GM19099 (cell line): ENCODE measurements around the gene LIMS2.

Experiments used
- POLR2A ChIP-seq: IDR thresholded peaks from 3 replicates; pipeline ENCODE4 v1.6.1; 2011; ENCODE audit warnings: low read depth; ENCODE audit not compliant: insufficient read length; ENCODE audit errors: extremely low read depth

The LIMS2 gene, protein sequence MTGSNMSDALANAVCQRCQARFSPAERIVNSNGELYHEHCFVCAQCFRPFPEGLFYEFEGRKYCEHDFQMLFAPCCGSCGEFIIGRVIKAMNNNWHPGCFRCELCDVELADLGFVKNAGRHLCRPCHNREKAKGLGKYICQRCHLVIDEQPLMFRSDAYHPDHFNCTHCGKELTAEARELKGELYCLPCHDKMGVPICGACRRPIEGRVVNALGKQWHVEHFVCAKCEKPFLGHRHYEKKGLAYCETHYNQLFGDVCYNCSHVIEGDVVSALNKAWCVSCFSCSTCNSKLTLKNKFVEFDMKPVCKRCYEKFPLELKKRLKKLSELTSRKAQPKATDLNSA

DNA sequence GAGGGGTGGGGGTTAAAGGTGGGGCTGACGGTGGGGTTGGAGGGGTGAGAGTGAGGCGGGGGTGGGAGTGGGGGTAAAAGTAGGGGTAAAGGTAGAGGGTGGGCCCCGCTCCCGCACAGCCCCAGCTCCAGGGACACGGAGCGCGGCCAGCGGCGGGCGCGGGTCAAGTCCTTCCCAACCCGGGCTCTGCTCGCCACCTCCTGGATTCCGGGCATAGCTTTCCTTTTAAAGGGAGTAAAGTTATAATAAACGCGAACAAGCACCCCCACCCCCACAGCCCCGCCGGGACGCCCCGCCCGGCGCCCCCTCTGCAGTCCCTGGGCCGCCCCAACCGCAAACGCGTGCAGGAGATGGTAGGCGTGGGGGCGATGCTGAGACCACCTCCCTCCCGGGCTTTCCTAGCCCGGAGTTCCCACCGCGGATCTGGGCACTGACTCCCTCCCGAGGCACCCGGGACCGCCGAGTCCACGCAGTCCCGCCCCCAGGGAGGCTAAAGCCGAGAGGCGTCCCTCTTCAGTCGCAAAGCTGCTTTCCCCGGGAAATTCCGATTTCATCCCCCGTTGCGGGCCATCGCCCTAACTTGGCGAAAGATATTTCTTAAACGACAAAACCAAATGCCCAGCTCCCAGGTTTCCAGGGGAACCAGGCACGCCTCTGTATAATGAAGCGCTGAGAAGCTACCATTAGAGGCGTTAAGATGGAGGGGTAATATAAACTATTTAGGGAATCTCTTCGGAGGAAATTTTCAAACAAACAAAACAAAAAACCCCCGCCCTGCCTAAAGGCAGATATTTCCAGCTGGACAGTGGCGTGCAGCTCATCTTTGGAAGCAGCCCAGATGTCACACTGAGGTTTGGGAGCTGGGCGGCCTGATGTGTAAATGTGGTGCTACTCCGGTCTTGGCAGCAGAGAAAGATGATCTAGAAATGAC, at the start of gene LIMS2:
Gene LIMS2 (minus strand): TSS at position 200 of the 931 bp plus-strand sequence. CDS start 506 bp downstream, outside the sequence.
- TF ChIP-seq POLR2A: no peak

DNA sequence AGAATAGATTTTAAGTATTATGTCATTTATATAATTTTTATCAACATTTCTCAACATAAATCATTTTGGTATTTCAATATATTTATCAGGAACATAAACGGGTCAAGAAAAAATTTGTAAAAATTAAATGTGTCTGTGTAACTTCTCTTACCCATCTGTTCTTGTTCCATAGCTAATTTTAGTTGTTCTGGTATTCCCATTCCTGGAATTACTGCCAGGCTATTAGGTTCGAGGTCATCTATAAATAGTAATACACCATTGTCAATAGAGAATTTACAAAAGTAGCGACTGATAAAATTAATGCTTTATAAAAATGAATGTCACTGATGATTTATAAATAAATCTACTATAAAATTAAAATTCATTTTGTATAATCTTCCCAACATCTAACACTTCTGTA, 47.5 kb upstream of the LIMS2 start:
- no peak for TF ChIP-seq POLR2A

DNA sequence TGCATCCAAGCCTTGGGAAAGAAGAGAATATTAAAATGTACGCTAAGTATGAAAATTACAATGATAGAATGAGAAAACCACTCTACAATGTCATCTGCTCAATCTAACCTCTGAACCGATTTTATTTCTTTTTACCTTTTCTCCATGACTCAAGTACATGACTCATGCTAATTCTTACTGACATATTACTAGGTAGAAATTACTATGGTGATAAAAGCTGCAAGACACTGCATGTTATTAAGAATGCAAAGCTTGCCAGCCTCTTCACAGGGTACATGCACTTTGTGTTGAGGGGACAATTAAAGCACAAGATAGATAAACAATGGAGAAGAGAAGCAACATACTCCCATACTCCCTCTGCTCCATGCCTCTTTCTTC, 46.6 kb upstream of the LIMS2 start:
- TF ChIP-seq POLR2A: no peak

DNA sequence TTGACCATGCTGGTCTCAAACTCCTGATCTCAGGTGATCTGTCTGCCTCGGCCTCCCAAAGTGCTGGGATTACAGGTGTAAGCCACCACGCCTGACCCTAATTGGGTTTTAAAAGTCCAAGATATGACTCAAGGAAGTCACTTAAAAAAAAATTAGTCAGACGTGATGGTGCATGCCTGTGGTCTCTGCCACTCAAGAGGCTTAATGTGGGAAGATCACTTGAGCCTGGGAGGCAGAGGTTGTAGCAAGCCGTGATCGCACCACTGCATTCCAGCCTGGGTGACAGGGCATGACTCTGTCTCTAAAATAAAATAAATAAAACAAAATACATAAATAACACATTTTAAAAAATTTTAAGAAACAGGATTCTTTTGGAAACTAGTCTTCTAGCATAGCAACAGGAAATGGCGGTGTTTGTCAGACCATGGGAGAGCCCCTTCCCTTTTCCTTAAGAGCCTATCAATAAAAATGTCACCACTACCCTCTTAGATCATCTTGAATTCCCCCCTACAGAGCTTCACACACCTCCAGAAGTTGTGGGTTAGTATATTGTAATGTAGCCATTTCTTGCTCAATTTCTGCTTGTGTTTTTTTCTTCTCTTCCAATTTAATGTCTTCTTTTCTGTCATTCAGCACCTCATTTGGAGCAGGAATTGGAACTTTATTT, 46.1 kb upstream of the LIMS2 start:
- no peak for TF ChIP-seq POLR2A

DNA sequence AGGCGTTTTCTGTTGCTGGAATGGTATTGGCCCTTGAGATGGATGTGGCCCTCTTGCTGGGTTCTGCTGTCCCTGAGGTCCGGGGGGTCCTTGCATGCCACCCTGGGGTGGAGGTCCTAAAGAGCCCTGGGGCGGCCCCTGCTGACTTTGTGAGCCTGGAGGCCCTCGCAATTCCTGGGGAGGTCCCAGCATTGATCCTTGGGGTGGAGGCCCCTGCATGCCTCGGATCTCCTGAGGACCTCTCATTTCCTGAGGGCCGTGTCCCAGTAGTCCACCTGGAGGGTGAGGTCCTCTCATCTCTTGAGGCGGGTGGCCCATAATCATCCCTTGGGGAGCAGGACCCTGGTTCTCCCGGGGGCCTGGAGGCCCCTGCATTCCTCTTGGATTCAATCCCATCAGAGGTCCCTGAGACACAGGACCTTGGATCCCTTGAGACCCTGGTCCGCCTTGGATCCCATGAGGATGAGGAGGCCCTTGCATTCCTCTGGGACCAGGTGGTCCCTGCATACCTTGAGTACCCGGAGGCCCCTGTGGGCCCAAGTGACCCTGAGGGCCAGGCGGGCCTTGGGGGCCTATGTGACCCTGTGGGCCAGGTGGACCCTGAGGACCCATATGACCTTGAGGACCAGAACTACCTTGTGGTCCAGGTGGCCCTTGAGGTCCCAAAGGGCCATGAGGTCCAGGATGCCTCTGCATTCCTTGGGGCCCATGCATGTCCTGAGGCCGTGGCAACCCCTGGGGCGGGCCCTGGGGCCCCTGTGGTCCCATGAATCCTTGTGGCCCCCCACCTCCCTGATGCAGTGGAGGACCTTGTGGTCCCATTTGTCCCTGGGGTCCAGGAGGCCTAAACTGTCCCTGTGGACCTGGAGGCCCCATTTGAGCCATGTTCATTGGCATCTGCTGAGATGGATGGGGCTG, 44.2 kb upstream of the LIMS2 start:
- no peak for TF ChIP-seq POLR2A

DNA sequence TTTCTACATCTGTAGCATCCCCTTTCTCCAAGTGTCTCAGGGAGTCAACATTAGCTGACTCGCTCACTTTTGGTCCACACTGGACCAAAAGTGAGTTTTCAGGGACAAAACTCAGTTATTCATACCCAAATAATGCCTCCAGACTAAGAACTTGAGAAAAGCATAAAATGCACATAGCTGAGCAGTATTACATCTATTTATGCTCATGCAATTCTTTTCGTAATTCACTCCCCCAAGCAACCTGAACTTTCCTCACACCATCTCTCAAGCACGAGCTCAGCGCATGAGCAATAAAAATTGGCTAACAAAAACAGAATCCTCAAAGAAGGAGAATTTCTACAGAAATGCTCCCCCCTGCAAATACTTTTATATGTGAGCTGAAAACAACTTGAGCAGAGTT, 42.9 kb upstream of the LIMS2 start:
- no peak for TF ChIP-seq POLR2A

DNA sequence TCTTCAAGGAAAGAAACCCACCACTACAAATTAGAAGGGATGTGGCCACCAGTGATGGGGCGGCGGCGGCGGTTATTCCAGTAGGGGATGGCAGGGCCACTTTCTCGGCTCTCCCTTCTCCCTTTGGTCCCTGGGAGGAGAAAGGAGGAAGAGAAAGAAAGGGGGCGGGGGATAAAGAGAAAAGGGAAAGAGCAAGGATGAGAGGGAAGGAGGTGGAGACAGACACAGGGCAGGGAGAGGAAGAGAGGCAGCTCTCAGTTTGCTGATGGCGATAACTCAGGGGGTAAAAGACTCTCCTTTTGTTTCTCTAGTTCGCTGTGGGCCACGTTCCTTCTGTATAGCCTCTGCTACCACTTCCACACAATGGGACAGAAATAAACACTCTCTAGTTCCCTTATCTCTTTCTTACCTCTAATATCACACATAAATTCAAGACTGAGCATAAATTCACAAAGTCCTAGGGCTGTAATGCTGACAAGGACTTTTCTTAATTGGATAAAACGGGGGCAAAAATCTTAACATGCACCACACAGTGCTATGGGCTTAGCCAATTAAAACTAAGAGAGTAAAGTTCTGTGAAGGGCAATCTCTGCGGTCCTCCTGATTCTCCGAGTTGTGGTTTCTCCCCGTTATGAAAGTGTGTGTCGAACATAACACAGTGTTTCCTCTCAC, 40.6 kb upstream of the LIMS2 start:
- no peak for TF ChIP-seq POLR2A

DNA sequence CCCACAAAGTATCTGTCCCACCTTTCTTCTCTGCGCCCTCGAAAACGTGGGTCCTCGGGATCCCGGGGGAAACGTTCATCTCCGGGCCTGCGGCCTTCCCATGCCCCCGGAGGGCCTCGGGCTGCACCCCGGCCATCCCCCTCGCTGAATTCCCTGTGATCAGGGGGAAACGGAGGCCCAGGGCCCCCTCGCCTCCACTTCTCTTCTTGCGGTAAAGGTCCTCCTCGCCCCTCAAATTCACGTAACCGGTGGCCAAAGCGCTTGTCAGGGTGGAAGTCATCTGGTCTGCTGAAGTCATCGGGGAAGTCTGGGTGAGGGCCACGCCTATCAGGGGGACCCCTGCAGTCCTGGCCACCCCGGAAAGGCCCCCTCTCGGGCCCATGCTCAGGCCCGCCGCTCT, 38.2 kb upstream of the LIMS2 start:
- TF ChIP-seq POLR2A: no peak

DNA sequence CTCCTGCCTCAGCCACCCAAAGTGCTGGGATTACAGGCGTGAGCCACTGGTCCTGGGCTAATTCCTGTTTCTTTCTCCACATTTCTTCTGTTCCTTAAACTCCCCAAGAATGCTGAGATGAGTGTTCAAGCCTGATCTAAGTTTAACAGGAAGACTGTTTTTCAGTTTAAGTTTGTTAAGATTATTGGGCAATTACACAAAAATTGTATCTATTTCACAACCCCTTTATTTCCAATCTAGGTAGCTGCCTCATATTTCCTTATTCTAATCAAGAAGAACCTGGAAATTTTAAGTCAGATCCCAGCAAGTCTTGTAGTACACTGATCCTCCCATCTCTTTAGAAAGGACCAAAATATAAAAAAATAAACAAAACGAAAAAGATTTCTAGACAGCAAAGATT, 37.7 kb upstream of the LIMS2 start:
- no peak for TF ChIP-seq POLR2A

DNA sequence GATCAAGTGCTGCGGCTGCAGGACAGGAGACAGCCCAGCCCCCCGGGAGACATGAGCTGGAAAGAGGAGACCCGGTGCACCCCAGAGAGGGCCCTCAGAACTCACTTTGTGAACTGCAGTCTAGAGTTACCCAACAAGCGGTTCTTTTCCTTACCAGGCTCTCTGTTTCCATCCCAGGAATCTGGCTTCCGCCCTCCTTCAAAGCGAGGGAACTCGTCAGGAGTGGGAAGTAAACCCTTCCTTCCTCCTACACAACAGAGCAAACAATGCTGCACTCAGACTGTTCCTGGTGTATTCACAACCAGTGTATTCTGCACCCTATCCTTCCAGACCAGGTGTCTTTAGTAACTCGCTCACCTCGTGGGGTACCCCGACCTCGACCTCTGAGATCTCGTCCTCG, 34.0 kb upstream of the LIMS2 start:
- no peak for TF ChIP-seq POLR2A

DNA sequence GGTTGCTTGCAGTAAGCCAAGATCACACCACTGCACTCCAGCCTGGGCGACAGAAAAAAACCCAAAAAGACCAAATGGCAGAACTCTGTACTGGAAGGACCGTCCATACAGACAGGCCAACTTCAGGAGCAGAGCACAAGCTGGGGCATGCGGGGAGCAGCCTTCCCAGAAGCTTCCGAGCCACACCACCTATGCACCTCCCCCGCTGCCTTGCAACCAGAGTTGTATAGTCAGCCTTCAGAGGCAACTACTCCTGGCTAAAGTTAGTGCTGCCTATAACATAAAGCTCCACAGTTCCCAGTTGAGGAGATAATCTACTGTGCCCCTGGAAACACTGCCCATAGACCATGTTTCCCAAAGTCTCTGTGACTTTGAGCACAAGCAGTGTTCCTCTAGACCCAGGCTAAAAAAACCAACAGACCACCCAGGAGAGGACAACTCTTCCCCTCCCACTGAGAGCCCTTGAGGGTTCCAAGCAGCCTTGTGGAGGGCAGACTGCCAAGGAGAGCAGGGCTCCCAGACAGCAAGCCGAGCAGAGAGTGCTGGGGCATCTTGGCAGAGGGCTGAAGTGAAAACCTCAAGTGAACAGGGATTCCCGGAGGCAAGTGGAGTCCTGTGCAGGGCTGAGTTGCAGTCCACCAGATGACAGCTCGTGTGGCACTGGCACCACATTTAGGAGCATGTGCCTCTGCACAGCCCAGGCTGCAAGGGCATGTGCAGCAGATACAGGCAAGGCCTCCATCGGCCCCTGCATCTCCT, 32.7 kb upstream of the LIMS2 start:
- TF ChIP-seq POLR2A: no peak

DNA sequence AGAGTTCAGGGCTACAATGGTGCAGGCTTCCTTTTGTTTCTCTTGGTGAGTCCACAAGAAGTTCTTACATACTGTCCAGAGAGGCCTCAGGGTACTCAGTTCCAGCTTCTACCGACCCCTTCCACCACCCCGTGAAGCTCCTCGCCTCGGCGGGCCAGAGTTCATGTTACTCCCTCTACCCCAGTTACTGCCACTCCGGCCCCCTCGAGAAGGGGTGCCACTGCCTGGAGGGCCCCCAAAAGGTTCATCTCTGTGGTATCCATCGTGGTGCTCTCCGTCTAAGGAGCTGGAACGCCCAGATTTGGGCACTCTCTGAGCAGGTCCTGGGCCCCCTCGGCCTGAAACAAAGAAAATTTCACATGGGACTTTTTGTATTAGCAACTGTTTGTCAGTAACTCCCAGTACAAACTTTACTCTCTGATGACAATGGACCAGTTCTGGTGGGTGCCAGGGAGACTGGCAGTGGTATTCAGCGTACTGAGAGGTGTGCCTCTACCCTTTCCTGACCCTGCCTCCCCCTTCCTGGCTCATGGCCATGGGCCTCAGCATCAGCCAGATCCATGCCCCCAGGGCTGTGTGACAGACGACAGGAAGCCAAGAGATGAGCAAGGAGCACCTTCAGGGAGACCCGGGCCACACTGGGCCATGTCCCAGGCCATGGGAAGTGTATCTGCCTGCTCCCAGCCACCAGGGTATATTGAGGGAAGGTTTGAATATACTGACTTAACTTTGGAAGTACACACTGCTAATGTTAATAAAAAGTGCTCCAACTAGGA, 31.1 kb upstream of the LIMS2 start:
- peak; percentile 20 for TF ChIP-seq POLR2A
